Neuronal stem cell (in vitro differentiated cells): ENCODE measurements around the gene RARB.
A peak's percentile ranks its signal among the peaks of the same experiment; 100 is the strongest.

Experiments used
- DNase-seq: peaks from one replicate; pipeline ENCODE4 v3.0.0-alpha.2; 2013; ENCODE audit warnings: low spot score
- H2AFZ ChIP-seq: one replicate; pipeline ENCODE4 v1.6.1; 2013; ENCODE audit warnings: mild to moderate bottlenecking, low read length, inconsistent platforms
- H2AK5ac ChIP-seq: 2 replicates; pipeline ENCODE4 v1.6.1; 2013; ENCODE audit warnings: low read depth, mild to moderate bottlenecking, inconsistent platforms, low read length, moderate library complexity, mixed read lengths
- H2BK120ac ChIP-seq: 2 replicates; pipeline ENCODE4 v1.6.1; 2013; ENCODE audit warnings: low read depth, mild to moderate bottlenecking, inconsistent platforms, low read length, moderate library complexity, mixed read lengths
- H2BK12ac ChIP-seq: one replicate; pipeline ENCODE4 v1.6.1; 2013; ENCODE audit warnings: low read length, inconsistent platforms
- H2BK15ac ChIP-seq: 2 replicates; pipeline ENCODE4 v1.6.1; 2013; ENCODE audit warnings: mild to moderate bottlenecking, low read length, inconsistent platforms, mixed read lengths
- H2BK5ac ChIP-seq: one replicate; pipeline ENCODE4 v1.6.1; 2013; ENCODE audit warnings: inconsistent platforms, mild to moderate bottlenecking, low read length, moderate library complexity
- H3K14ac ChIP-seq: one replicate; pipeline ENCODE4 v1.6.1; 2013; ENCODE audit warnings: low read length, inconsistent platforms
- H3K18ac ChIP-seq: 2 replicates; pipeline ENCODE4 v1.6.1; 2013; ENCODE audit warnings: low read length, inconsistent platforms
- H3K23ac ChIP-seq: 2 replicates; pipeline ENCODE4 v1.6.1; 2013; ENCODE audit warnings: low read depth, mild to moderate bottlenecking, mixed read lengths, low read length, inconsistent platforms; ENCODE audit not compliant: poor library complexity
- H3K27ac ChIP-seq: replicated peaks from 3 replicates; pipeline ENCODE4 v1.5.1; 2013; ENCODE audit warnings: low read length, inconsistent platforms
- H3K27me3 ChIP-seq, 3 experiments: 2 replicates each; pipeline ENCODE4 v1.6.1; 2013; ENCODE audit warnings: low read length in 3 of 3, mild to moderate bottlenecking in 2 of 3, inconsistent platforms in 1 of 3, low read depth in 1 of 3, mixed read lengths in 1 of 3, moderate library complexity in 1 of 3; ENCODE audit not compliant: control insufficient read depth in 3 of 3, insufficient read depth in 3 of 3
- H3K36me3 ChIP-seq, 2 donors: replicated peaks in 1 of 2; 2 replicates each; pipeline ENCODE4 v1.6.1; 2013; ENCODE audit warnings: low read length in 2 of 2; ENCODE audit not compliant: control insufficient read depth in 2 of 2, insufficient read depth in 2 of 2
- H3K4ac ChIP-seq: 2 replicates; pipeline ENCODE4 v1.6.1; 2013; ENCODE audit warnings: inconsistent platforms, mild to moderate bottlenecking, low read length, moderate library complexity
- H3K4me1 ChIP-seq, 2 donors: 1 replicate in 1 of 2; 2 replicates in 1 of 2; pipeline ENCODE4 v1.6.1; 2013; ENCODE audit warnings: low read length in 2 of 2, low read depth in 1 of 2; ENCODE audit not compliant: control insufficient read depth in 2 of 2, insufficient read depth in 1 of 2
- H3K4me2 ChIP-seq: one replicate; pipeline ENCODE4 v1.6.1; 2013; ENCODE audit warnings: mild to moderate bottlenecking, low read length, inconsistent platforms; ENCODE audit not compliant: insufficient read depth, poor library complexity, severe bottlenecking
- H3K4me3 ChIP-seq, 2 donors: 2 replicates each; pipeline ENCODE4 v1.5.1; 2013; ENCODE audit warnings: low read length in 2 of 2, mild to moderate bottlenecking in 2 of 2, inconsistent platforms in 1 of 2, moderate library complexity in 1 of 2
- H3K79me1 ChIP-seq: one replicate; pipeline ENCODE4 v1.6.1; 2013; ENCODE audit warnings: low read depth, mild to moderate bottlenecking, inconsistent platforms, low read length, moderate library complexity
- H3K9ac ChIP-seq: one replicate; pipeline ENCODE4 v1.6.1; 2013; ENCODE audit warnings: mild to moderate bottlenecking, low read depth, low read length, inconsistent platforms; ENCODE audit not compliant: poor library complexity
- H3K9me3 ChIP-seq, 2 donors: replicated peaks in 1 of 2; 2 replicates each; pipeline versions ENCODE3 to v1.6.1; 2013; ENCODE audit warnings: low read length in 2 of 2, mild to moderate bottlenecking in 2 of 2, inconsistent platforms in 1 of 2, low read depth in 1 of 2, mixed read lengths in 1 of 2, moderate library complexity in 1 of 2; ENCODE audit not compliant: control insufficient read depth in 2 of 2, insufficient read depth in 1 of 2
- H4K8ac ChIP-seq: one replicate; pipeline ENCODE4 v1.6.1; 2013; ENCODE audit warnings: low read depth, mild to moderate bottlenecking, inconsistent platforms, low read length, moderate library complexity
- H4K91ac ChIP-seq: one replicate; pipeline ENCODE4 v1.6.1; 2013; ENCODE audit warnings: low read length, low read depth, mild to moderate bottlenecking, inconsistent platforms; ENCODE audit not compliant: poor library complexity
- WGBS, 2 donors: extraction: QIAGEN DNeasy Blood & Tissue Kit; methylation state at CpG; one replicate each; pipeline ENCODE4 v1.1.7; 2013; ENCODE audit warnings: missing lambda C conversion rate in 2 of 2, mixed read lengths in 1 of 2; ENCODE audit not compliant: insufficient read length in 2 of 2, insufficient replicate concordance in 1 of 2; ENCODE audit errors: extremely low coverage in 2 of 2; 5-methylcytosine and 5-hydroxymethylcytosine counted together

The RARB gene

GRCh38 chr3:25428789-25429335, 799 bp downstream of the RARB start:
- Histone ChIP-seq H3K14ac (no peak overlapping the region), H2AFZ (peak overlapping the region; percentile 82), H3K4me3 (peak overlapping the region in 1 of 2 donors; percentile 53), H3K23ac (no peak overlapping the region), H3K4me2 (no peak overlapping the region), H3K4me1 (peaks cover 19 to 35% of the 10 kb centered on the region in 2 donors), H3K4ac (no peak overlapping the region), H2BK120ac (no peak overlapping the region), H3K27ac (no peak overlapping the region), H3K27me3 (no peaks in the 10 kb centered on the region), H3K18ac (no peak overlapping the region), H3K9me3 (no peaks in the 10 kb centered on the region), H3K36me3 (no peaks in the 10 kb centered on the region), H2BK5ac (no peak overlapping the region), H2AK5ac (no peak overlapping the region), H3K79me1 (no peaks in the 10 kb centered on the region), H3K9ac (no peak overlapping the region), H2BK12ac (no peak overlapping the region), H2BK15ac (no peak overlapping the region), H4K8ac (no peak overlapping the region), H4K91ac (no peak overlapping the region)
- no CpG with 5 or more reads among the region's 6 CpGs for WGBS, 2 donors
- DNase-seq: no peak

GRCh38 chr3:25429361-25430286, 1.6 kb downstream of the RARB start:
- peak overlapping the region; percentile 40 for H3K27ac ChIP-seq
- H3K18ac ChIP-seq: no peak overlapping the region
- no peak overlapping the region for H4K8ac ChIP-seq
- H2BK12ac ChIP-seq: no peak overlapping the region
- H3K9ac ChIP-seq: no peak overlapping the region
- H2AK5ac ChIP-seq: no peak overlapping the region
- no peak overlapping the region for H2BK5ac ChIP-seq
- no peaks in the 10 kb centered on the region for H3K79me1 ChIP-seq
- no peak overlapping the region for H3K4me2 ChIP-seq
- H3K23ac ChIP-seq: no peak overlapping the region
- no peaks in the 10 kb centered on the region for H3K27me3 ChIP-seq
- DNase-seq: no peak
- no peak overlapping the region for H2AFZ ChIP-seq
- no peaks in the 10 kb centered on the region for H3K9me3 ChIP-seq
- H2BK120ac ChIP-seq: no peak overlapping the region
- no peak overlapping the region for H4K91ac ChIP-seq
- H3K14ac ChIP-seq: no peak overlapping the region
- H3K4me3 ChIP-seq: peak overlapping the region in 1 of 2 donors; percentile 53
- H2BK15ac ChIP-seq: no peak overlapping the region
- no peaks in the 10 kb centered on the region for H3K36me3 ChIP-seq
- peaks cover 13 to 30% of the 10 kb centered on the region in 2 donors for H3K4me1 ChIP-seq
- no peak overlapping the region for H3K4ac ChIP-seq
- WGBS, 2 donors: no CpG with 5 or more reads among the region's 12 CpGs

- Histone ChIP-seq H2BK120ac (no peak overlapping the region), H3K4ac (no peak overlapping the region), H4K91ac (no peak overlapping the region), H2AK5ac (no peak overlapping the region), H2BK12ac (no peak overlapping the region), H3K14ac (no peak overlapping the region), H3K27ac (peak overlapping the region; percentile 40), H3K4me3 (no peak overlapping the region), H3K9ac (no peak overlapping the region), H3K23ac (no peak overlapping the region), H2AFZ (no peak overlapping the region), H2BK15ac (no peak overlapping the region), H3K79me1 (no peaks in the 10 kb centered on the region), H4K8ac (no peak overlapping the region), H3K36me3 (no peaks in the 10 kb centered on the region), H3K9me3 (no peaks in the 10 kb centered on the region), H3K27me3 (no peaks in the 10 kb centered on the region), H2BK5ac (no peak overlapping the region), H3K18ac (no peak overlapping the region), H3K4me1 (peaks cover 13 to 30% of the 10 kb centered on the region in 2 donors), H3K4me2 (no peak overlapping the region)
- WGBS, 2 donors: no CpG with 5 or more reads among the region's 5 CpGs
- DNase-seq: no peak
Observed at GRCh38 chr3:25430287-25430934, 2.3 kb downstream of the RARB start.
